GM19023 (cell line): Measurements from ENCODE around the gene SRPK2.
"Not testable (repeated sequence)": the region's sequence is repeated elsewhere in the genome, so short reads cannot be mapped to it uniquely, and the experiment has no call there.

Experiments used
- ATAC-seq: cut with Tn5 transposase; IDR thresholded peaks from one replicate; pipeline ENCODE4 v1.9.1; 2021; ENCODE audit warnings: mild to moderate bottlenecking, moderate library complexity; ENCODE audit not compliant: unreplicated experiment

Gene SRPK2

DNA sequence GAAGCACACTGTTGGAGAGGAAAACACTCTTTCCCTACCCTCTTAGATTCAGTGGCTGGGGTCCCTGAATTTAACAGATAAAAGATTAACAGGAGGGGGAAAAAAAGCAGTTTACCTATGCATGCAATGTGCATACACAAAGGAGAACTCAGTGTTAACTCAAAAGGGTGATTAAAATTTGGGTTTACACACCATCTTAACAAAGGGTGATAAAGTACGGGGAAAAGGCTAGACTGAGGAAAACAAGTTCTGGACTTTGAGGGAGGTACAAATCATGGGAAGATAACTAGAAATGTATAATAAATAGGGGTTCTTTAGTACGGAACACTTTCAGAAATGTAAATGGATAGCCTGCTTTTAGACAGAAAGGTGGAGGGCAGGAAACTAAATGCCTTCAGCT lies 83.1 kb downstream of the SRPK2 start:
- no peak for ATAC-seq

DNA sequence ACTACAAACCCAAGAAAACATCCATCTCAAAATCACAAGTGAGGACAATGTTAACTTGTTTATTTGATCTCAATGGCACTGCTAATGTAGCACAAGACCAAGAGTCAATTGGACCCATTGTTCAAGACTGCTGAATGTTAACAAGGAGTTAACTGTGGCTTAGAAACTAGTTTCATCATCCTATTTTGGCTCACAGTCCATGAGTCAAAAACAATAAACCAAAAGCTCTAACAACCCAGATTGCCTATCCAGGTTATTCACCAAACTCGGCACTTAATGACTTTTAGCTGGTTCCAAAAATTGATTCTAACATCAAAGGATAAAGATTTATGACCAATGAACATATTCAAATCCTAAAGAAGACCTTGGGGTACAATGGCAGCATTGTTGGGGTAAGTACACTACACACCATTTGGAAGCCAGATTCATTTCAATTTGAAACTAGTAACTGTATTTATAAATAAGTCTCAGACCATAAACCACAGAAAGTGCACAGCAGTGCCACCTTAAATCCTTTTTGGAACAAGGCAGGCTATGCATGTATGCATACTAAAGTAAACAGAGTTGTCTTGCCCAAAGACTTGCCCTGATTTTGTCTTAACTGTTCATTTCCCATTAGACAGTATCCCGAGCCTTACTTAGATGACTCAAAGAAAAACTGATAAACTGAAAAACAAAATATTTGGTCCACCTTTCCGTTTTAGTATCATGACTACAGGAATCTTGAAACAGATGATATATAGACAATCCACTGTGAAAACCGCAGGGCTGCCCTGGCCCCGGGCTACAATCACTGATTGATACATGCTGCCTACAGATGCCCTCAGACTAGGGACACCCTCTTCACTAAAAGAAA lies 84.5 kb downstream of the SRPK2 start:
- peak; percentile 73 for ATAC-seq

DNA sequence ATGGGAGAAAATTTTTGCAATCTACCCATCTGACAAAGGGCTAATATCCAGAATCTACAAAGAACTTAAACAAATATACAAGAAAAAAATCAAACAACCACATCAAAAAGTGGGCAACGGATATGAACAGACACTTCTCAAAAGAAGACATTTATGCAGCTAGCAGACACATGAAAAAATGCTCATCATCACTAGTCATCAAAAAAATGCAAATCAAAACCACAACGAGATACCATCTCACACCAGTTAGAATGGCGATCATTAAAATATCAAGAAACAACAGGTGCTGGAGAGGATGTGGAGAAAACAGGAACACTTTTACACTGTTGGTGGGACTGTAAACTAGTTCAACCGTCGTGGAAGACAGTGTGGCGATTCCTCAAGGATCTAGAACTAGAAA lies 88.1 kb downstream of the SRPK2 start:
- not testable (repeated sequence) for ATAC-seq

DNA sequence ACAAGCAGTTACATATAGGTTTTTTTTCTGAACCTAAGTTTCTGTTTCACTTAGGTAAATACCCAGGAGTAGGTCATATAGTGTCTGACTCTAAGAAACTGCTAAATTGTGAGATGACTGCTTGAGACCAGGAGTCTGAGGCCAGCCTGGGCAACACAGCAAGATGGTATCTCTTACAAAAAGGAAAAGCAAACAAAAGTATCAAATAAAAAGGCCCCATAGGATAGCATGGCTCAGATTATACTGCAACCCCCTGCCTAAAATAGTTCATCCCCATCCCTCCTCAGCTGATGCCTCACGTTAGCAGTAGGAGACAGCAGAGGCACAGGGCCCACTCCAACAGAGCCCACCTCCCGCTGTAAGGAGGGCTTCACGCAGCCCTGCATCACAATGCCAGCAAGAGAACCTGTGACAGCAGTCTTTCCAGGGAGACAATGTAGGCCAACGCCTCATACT lies 90.3 kb downstream of the SRPK2 start:
- peak; percentile 98 for ATAC-seq

DNA sequence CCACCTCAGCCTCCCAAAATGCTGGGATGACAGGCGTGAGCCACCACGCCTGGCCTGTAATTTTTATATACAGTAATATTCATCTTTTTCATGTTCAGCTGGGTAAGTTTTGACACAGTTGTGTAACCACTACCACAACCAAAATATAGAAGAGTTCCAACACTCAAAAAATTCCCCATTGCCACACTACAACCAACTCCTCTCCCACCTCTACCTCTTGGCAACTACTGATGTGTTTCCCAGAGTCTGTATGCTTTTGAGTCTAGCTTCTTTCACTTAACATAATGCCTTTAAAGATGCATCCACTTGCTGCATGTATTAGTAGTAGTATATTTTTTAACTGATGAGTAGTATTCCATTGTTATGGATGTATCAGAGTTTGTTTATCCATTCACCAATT lies 90.7 kb downstream of the SRPK2 start:
- ATAC-seq = peak; percentile 36

DNA sequence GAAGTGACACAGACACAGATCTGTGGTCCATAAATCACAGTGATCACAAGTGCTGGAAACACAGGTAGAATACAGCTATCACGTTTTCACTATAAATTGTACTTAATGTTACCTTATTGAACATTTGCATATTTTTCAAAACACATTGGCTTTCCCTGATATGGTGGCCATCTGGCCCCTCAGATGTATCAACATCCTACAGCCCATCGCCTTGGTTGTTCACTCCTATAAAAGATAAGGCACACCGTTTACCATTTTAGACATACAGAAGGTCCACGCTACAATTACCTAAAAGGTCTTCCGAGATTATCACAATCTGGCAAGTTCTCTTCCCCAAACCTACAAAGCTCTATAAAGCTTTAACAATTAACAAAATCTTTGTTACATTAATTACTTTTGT lies 91.4 kb downstream of the SRPK2 start:
- no peak for ATAC-seq

DNA sequence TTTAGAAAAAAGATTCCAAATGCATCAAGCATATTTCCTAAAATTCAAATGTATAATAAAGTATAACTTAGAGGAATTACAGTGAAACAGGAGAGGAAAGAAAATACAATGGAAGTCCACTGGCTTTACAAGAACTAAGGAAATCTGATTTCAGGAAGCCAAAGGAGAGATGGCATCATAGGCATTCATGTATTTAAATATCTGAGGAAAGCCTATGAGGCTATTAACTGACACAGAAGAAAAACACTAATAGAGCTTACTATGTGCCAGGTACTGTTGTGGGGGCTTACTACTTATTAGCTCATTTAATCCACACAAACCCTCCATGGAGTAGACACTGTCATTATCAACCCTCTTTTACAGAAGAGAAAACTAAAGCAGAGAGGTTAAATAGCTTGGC lies 92.2 kb downstream of the SRPK2 start:
- ATAC-seq = no peak

DNA sequence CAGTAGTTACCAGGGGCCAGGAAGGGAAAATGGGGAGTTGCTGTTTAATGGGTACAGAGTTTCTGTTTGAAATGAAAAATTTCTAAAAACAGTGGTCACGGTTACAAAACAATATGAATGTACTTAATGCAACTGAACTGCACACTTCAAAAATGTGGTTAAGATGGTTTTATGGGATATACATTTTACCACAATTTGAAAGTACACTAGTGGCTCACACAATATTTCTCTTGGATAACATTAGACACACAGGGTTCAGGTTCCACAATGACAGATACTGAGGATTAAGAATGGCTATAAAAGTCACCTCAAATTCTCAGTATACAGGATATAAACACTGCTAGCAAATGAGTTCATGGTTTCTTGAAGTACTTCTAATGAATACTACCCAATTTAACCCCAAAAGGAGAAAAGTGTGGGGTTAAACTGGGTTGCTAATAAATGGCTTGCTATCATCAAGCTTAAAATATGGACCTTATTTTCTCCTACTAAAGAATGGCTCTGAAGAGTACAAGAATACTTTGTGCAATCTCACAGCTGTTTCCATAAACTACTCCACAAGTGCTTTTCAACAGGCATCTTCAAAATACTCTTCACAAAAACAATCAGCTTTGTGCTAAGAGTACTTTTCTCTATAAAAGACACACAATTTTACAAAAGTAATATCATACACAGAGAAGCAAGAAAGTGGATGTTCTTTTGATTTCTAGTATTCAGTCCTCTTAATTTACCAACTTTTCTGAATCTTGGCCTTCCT lies 92.9 kb downstream of the SRPK2 start:
- ATAC-seq = no peak

DNA sequence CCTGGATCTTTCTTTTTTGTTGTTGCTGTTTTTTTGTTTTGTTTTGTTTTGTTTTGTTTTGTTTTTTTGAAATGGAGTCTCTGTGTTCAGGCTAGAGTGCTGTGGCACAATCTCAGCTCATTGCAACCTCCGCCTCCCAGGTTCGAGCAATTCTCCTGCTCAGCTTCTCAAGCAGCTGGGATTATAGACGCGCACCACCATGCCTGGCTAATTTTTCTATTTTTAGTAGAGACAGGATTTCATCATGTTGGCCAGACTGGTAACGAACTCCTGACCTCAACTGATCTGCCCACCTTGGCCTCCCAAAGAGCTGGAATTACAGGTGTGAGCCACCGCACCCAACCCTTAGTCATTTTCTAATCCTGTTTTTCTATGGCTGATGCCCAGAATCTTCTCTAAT lies 94.2 kb downstream of the SRPK2 start:
- not testable (repeated sequence) for ATAC-seq

DNA sequence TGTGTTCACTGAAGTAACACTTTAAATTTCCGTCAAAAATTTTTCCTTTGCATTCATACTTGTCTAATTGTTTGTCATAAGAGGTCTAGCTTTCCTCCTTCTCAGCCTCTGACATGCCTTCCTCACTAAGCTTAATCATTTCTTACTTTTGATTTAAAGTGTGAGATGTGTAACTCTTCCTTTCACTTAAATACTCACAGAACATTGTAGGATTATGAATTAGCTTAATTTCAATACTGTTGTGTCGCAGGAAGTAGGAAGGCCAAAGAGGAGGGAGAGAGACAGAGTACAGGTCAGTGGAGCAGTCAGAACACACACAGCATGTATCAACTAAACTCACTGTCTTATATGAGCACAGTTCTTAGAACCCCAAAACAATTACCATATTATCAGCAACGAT lies 99.0 kb downstream of the SRPK2 start:
- ATAC-seq = no peak

DNA sequence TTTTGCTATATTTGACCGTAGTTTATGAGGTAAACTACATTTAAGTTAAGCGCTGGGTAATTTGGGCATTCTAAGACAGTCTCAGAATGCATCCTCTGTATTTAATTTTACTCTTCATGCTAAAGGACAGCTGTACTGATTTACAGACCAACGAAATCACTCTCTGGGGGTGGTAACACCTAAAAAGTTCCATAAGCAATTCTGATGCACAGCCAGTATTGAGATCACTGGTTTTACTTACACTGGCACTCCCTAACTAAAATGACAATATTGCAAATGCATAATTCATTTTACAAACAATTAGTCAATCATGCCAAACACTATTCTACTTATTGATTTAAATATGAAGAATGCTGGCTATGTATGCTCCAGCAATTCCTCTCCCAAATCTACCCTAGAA lies 102.3 kb downstream of the SRPK2 start:
- no peak for ATAC-seq

DNA sequence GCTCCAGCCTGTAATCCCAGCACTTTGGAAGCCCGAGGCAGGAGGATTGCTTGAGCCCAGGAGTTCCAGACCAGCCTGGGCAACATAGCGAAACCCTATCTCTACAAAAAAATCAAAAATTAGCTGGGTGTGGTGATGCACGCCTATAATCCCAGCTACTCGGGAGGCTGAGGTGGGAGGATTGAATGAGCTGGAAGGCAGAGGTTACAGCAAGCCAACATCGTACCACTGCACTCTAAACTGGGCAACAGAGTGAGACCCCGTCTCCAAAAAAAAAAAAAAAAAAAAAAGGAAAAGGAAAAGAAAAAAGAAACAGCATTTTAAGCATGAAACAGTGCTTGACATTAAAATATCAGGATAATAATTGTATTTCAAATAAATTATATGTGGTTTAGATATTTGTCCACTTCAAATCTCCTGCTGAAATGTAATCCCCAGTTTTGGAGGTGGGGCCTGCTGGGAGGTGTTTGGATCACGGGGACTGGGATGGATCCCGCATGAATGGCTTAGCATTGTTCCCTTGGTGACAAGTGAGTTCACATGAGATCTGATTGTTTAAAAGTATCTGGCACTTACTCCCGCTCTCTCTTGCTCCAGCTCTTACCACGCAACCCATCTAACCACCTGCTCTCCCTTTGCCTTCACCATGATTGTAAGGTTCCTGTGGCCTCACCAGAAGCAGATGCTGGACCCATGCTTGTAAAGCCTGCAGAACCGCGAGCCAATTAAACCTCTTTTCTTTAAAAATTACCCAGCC lies 103.4 kb downstream of the SRPK2 start:
- ATAC-seq = no peak

DNA sequence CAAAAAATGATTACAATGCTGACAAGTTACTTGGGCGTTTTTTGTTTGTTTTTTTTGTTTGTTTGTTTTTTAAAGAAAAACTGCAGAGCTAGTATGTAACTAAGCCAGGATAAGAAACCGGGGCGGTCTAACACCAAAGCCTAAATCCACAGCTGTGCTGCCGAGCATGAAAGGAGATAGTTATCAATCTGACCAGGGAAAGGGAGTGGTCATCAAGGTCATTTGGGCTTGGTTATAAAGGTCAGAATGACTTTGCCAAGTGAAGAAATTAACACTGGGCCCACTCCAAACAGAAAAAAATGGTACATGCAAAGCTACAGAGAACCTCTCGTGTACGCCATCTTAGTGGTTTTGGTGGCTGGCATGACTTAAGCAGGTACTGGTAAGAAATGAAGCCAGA lies 104.7 kb downstream of the SRPK2 start:
- ATAC-seq = no peak

DNA sequence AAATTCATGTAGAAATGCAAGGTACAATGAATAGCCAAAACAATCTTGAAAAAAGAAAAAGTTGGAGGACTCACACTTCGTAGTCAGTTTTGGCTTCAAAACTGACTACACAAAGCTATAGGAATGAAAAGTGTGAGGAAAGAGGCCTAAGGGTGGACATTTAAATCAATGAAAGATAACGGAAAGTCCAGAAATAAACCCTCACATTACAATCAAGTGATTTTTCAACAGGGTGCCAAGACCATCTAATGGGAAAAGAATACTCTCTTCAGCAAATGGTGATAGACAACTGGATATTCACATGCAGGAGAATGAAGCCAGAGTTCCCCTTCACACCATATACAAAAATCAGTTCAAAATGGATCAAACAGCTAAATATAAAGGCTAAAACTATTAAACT lies 106.8 kb downstream of the SRPK2 start:
- no peak for ATAC-seq

DNA sequence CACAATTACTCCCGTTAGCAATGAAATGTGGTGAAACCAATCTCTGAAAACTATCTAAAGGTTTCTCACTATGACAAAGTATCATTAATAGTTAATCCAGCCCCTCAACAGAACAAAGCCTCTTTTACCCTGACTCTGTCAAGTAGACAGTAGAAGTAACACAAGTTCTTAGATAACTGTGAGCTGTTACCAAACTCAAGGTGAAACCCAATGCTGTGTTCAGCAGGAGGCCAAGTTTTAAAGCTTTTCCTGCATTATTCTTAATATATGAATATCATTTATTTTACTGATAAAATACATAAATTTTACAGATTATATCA lies 109.1 kb downstream of the SRPK2 start:
- peak; percentile 83 for ATAC-seq

DNA sequence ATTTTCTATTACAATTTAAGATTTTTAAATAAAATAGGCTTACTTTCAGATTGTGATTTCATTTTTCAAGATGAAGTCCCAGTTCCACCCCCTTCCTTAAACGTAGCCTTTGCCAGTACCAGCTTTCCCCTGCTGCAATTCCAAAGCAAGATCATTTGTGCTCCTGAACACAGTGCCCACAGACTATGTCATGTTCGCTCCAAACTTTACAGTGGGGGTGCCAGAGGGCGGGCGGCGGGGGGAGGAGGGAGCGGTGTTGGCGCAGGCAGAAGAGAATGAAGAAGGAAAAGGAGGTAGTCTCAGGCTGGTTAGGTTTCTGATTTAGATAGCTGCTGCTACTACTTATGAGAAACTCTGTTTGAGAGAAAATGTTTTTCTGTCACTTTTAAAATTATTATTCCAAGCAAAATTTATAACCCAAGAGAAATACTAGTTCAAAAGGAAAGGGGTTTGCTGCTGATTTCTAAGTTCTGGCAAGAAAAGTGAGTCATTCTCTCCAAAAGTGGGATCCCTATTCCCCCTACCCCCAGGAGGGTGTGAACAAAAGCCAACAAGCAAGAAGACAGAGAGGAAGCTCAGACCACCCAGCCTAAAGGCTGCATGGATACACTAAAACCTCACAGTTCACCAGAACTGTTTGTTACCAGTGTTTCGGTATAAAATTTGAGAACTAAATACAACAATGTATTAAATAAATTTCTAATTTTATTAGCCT lies 109.6 kb downstream of the SRPK2 start:
- ATAC-seq = peak; percentile 55

DNA sequence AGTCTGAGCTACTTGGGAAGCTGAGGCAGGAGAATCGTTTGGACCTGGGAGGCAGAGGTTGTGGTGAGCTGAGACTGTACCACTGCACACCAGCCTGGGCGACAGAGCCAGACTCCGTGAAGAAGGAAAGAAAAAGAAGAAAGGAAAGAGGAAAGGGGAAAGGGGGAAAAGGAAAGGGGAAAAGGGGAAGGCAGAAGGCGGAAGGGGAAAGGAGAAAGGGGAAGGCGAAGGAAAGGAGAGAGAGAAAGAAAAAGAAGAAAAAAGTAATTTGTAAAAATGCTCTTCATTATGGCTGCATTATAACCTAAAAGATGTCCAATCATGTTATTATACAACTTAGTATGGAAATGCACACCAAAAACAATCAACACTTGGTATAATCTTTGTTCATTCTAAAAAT lies 110.2 kb downstream of the SRPK2 start:
- no peak for ATAC-seq

DNA sequence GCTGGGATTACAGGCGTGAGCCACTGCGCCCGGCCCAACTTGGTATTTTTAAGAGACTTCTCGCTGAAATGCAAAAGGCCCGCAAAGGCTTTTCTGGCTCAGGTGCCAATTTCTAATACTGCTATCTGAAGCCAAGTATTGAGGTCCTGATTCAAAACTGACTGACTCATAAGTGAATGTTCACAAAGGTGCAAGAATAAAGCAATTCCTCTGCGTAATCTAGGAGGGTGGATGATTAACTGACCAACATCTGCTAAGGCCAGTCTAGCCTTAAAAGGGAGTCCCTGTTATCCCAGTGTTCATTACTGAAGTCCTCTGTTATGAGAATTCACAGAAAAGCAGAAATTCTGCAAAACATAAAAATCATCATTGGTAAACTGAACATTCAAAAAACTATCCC lies 111.4 kb downstream of the SRPK2 start:
- no peak for ATAC-seq

DNA sequence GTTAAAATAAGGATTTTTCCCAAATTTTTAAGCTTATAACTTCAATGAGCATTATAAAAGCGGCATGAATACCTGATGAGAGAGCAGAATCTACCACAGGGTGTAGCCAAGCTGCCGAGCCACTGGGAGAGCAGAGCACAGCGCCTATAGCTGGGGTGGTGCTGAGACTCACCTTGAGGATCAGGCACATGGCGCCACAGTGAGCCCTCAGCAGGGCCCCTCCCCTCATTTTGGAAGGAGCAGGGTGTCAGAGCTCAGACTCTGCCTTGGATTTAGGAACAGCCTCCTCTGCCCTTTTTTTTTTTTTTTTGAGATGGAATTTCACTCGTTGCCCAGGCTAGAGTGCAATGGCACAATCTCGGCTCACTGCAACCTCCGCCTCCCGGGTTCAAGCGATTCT lies 118.6 kb downstream of the SRPK2 start:
- ATAC-seq = no peak

DNA sequence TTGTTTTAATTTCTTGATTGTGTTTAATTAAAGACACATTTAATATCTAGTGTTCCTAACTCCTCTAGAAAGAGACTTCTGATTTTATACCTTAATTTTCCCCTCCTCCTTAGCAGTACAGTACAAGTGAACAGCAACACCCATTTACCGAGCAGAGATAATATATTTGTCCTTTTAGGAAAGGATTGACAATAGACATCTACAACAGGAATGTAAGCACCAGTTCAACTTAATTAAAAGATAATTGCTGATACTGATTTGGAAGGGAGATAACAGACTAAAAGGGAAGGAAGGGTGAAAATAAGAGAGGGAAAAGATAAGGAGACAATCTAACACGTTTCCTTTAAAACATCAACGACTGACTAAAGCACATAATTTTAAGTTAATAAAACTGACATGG lies 119.3 kb downstream of the SRPK2 start:
- ATAC-seq = no peak
